HepG2 (cell line): ENCODE measurements around the gene CNP. TPM values are rescaled to one million over a fixed set of nuclear protein-coding genes. Genes with fewer than 3 reads are reported as not detected.
A peak's percentile ranks its signal among the peaks of the same experiment; 100 is the strongest.

Experiments used
- AHR ChIP-seq: IDR thresholded peaks from 2 replicates; pipeline ENCODE4 v1.6.1; 2018; ENCODE audit warnings: missing genetic modification reagents, missing compliant biosample characterization
- ATF3 ChIP-seq: sonication (generic); formaldehyde crosslinking; IDR thresholded peaks from 2 replicates; pipeline ENCODE4 v1.4.0; 2020; ENCODE audit warnings: missing genetic modification reagents
- CCAR2 ChIP-seq: fragments of 200-400 bp; formaldehyde crosslinking; optimal IDR thresholded peaks from 2 replicates; pipeline ENCODE3; 2018; ENCODE audit warnings: low read depth, mild to moderate bottlenecking, low read length, moderate library complexity
- DNMT1 ChIP-seq: sonication (generic); formaldehyde crosslinking; IDR thresholded peaks from 2 replicates; pipeline ENCODE4 v1.5.1; 2020; ENCODE audit warnings: mild to moderate bottlenecking, missing genetic modification reagents
- FOXK2 ChIP-seq: fragments of 450-650 bp; IDR thresholded peaks from 2 replicates; pipeline ENCODE4 v1.6.1; 2016
- GATAD2A ChIP-seq: IDR thresholded peaks from 2 replicates; pipeline ENCODE4 v1.6.1; 2016
- MEIS2 ChIP-seq: sonication (generic); formaldehyde crosslinking; IDR thresholded peaks from 2 replicates; pipeline ENCODE4 v1.9.0; 2021; ENCODE audit warnings: mild to moderate bottlenecking, missing genetic modification reagents
- PLSCR1 ChIP-seq: sonication (generic); formaldehyde crosslinking; IDR thresholded peaks from 2 replicates; pipeline ENCODE4 v1.5.0; 2020; ENCODE audit warnings: missing genetic modification reagents, mild to moderate bottlenecking, borderline replicate concordance
- PRDM10 ChIP-seq: sonication (generic); formaldehyde crosslinking; IDR thresholded peaks from 2 replicates; pipeline ENCODE4 v1.4.0; 2020; ENCODE audit warnings: low read depth, missing genetic modification reagents
- RARA ChIP-seq: IDR thresholded peaks from 2 replicates; pipeline ENCODE4 v1.6.1; 2016; ENCODE audit warnings: missing genetic modification reagents, missing compliant biosample characterization
- SOX5 ChIP-seq: IDR thresholded peaks from 2 replicates; pipeline ENCODE4 v1.6.1; 2016; ENCODE audit warnings: borderline replicate concordance
- TCF12 ChIP-seq, 2 experiments: fragments of 450-650 bp in 1 of 2; sonication (generic) in 1 of 2; formaldehyde crosslinking in 1 of 2; IDR thresholded peaks; 2 replicates each; pipeline versions ENCODE4 v1.6.1 to v1.8.0; 2017 to 2022; ENCODE audit warnings: antibody characterized with exemption in 1 of 2, mild to moderate bottlenecking in 1 of 2, missing genetic modification reagents in 1 of 2, moderate library complexity in 1 of 2
- TFAP4 ChIP-seq: sonication (generic); IDR thresholded peaks from 2 replicates; pipeline ENCODE4 v1.6.1; 2016; ENCODE audit warnings: low read depth, borderline replicate concordance
- TMF1 ChIP-seq: sonication (generic); formaldehyde crosslinking; IDR thresholded peaks from 2 replicates; pipeline ENCODE4 v1.8.1; 2022; ENCODE audit warnings: low read depth, missing genetic modification reagents
- ZBTB20 ChIP-seq: sonication (generic); formaldehyde crosslinking; IDR thresholded peaks from 2 replicates; pipeline ENCODE4 v1.8.1; 2023; ENCODE audit warnings: missing genetic modification reagents, low read depth, mild to moderate bottlenecking, borderline replicate concordance
- ZC3H13 ChIP-seq: sonication (generic); formaldehyde crosslinking; IDR thresholded peaks from 2 replicates; pipeline ENCODE4 v1.8.1; 2023; ENCODE audit warnings: mild to moderate bottlenecking, missing genetic modification reagents, moderate library complexity
- ZFP36L1 ChIP-seq: sonication (generic); formaldehyde crosslinking; IDR thresholded peaks from 2 replicates; pipeline ENCODE4 v1.8.0; 2022; ENCODE audit warnings: mild to moderate bottlenecking, missing genetic modification reagents, moderate library complexity
- ZNF24 ChIP-seq: fragments of 450-650 bp; IDR thresholded peaks from 2 replicates; pipeline ENCODE4 v1.6.1; 2017; ENCODE audit warnings: antibody characterized with exemption, mild to moderate bottlenecking
- ZNF337 ChIP-seq: sonication (generic); formaldehyde crosslinking; IDR thresholded peaks from 2 replicates; pipeline ENCODE4 v1.5.1; 2020; ENCODE audit warnings: missing genetic modification reagents, low read depth, mild to moderate bottlenecking, borderline replicate concordance
- ZNF451 ChIP-seq: sonication (generic); formaldehyde crosslinking; IDR thresholded peaks from 2 replicates; pipeline ENCODE4 v1.5.0; 2020; ENCODE audit warnings: mild to moderate bottlenecking, missing genetic modification reagents
- ZNF562 ChIP-seq: sonication (generic); formaldehyde crosslinking; IDR thresholded peaks from 2 replicates; pipeline ENCODE4 v1.8.0; 2022; ENCODE audit warnings: missing genetic modification reagents, borderline replicate concordance
- ZNF629 ChIP-seq: sonication (generic); formaldehyde crosslinking; conservative IDR thresholded peaks from 2 replicates; pipeline ENCODE4 v1.5.0; 2020; ENCODE audit warnings: missing genetic modification reagents
- ZNF678 ChIP-seq: sonication (generic); formaldehyde crosslinking; IDR thresholded peaks from 2 replicates; pipeline ENCODE4 v1.4.0; 2020; ENCODE audit warnings: mild to moderate bottlenecking, missing genetic modification reagents
- ZNF746 ChIP-seq: sonication (generic); formaldehyde crosslinking; IDR thresholded peaks from 2 replicates; pipeline ENCODE4 v1.8.0; 2022; ENCODE audit warnings: mild to moderate bottlenecking, missing genetic modification reagents
- ZNF761 ChIP-seq: sonication (generic); formaldehyde crosslinking; conservative IDR thresholded peaks from 2 replicates; pipeline ENCODE4 v1.4.0; 2020; ENCODE audit warnings: mild to moderate bottlenecking, missing genetic modification reagents
- ZNF878 ChIP-seq: sonication (generic); formaldehyde crosslinking; IDR thresholded peaks from 2 replicates; pipeline ENCODE4 v1.8.1; 2023; ENCODE audit warnings: mild to moderate bottlenecking, missing genetic modification reagents, moderate library complexity
- polyA plus RNA-seq, 8 experiments: library from polyadenylated mRNA; depleted of rRNA in 3 of 8; stranded (reverse) in 7 of 8; unstranded in 1 of 8; fragments of >200 nt; fragmentation: Illumina TruSeq in 4 of 8; extraction: Trizol in 4 of 8; gene quantifications; 2 replicates each; pipeline versions ENCODE4 v1.2.1 to v1.2.3, GENCODE V29; 2011 to 2016; ENCODE audit warnings: low read depth in 4 of 8, missing spikeins in 1 of 8, mixed read lengths in 1 of 8; ENCODE audit not compliant: insufficient read depth in 1 of 8
- total RNA-seq, 5 experiments: library from RNA; depleted of rRNA; stranded (reverse); fragments of >200 nt; fragmentation: Illumina TruSeq; extraction: Trizol; gene quantifications; 2 replicates each; pipeline ENCODE4 v1.2.3, GENCODE V29; 2016; ENCODE audit warnings: low read depth in 1 of 5

CNP gene
- total and polyA plus RNA-seq, 2 of the 13 experiments (the other 11 are each of a cell fraction or from before 2014, with no cell fraction given), result 97.2 to 161 TPM

- TF ChIP-seq TCF12 (IDR thresholded peaks at IDR 0.05) (no peak), TCF12 (CRISPR knock-in tag; IDR thresholded peaks at IDR 0.05) (no peak; the same call in 1 of the 2 replicates), MEIS2 (peak; percentile 87; the same call in 1 of the 2 replicates), ATF3 (CRISPR knock-in tag) (peak; percentile 40; the same call in 1 of the 2 replicates), CCAR2 (no peak), SOX5 (peak; percentile 58; the same call in 1 of the 2 replicates), AHR (CRISPR knock-in tag) (peak; percentile 70; the same call in 1 of the 2 replicates), ZNF337 (CRISPR knock-in tag) (peak; percentile 97), ZNF562 (CRISPR knock-in tag) (no peak), DNMT1 (CRISPR knock-in tag) (no peak), ZNF678 (CRISPR knock-in tag) (no peak), TFAP4 (no peak), ZNF761 (CRISPR knock-in tag) (no peak), ZNF746 (CRISPR knock-in tag) (peak; percentile 84), FOXK2 (no peak), ZC3H13 (CRISPR knock-in tag) (peak; percentile 96), ZNF629 (no peak), RARA (CRISPR knock-in tag) (peak; percentile 40; the same call in 1 of the 2 replicates), ZFP36L1 (CRISPR knock-in tag) (peak; percentile 59; the same call in 1 of the 2 replicates), ZNF24 (no peak; the same call in 1 of the 2 replicates), GATAD2A (CRISPR knock-in tag) (peak; percentile 55), ZNF451 (CRISPR knock-in tag) (peak; percentile 83), ZBTB20 (CRISPR knock-in tag) (no peak), PRDM10 (CRISPR knock-in tag) (peak; percentile 38; the same call in 1 of the 2 replicates), ZNF878 (peak; percentile 83), TMF1 (CRISPR knock-in tag) (peak; percentile 85), PLSCR1 (CRISPR knock-in tag) (no peak)
Measured at GRCh38 chr17:41966463-41967140, at the start of gene CNP (continued).
